ENCODE results near the gene HOXC4.

The HOXC4 gene

GRCh38 chr12:54053751-54054741 lies at the start of gene HOXC4:
HOXC4 (plus strand) TSS chr12:54053835; CDS start chr12:54053923, 88 bp downstream.
- no peak for DNase-seq (ENCODE audit: low spot score)

GRCh38 chr12:54004063-54004840 lies 49.4 kb upstream of the HOXC4 start:
- peak; percentile 42 for DNase-seq (ENCODE audit: low spot score)

GRCh38 chr12:54004841-54005530 lies 48.6 kb upstream of the HOXC4 start:
- DNase-seq (ENCODE audit: low spot score) = no peak

GRCh38 chr12:54005531-54005852 lies 48.1 kb upstream of the HOXC4 start:
- DNase-seq (ENCODE audit: low spot score) = no peak

GRCh38 chr12:54005853-54006558 lies 47.6 kb upstream of the HOXC4 start:
- peak; percentile 75 for DNase-seq (ENCODE audit: low spot score)

- DNase-seq (ENCODE audit: low spot score) = no peak
Measured at GRCh38 chr12:54006559-54007220, 46.9 kb upstream of the HOXC4 start.

- no peak for DNase-seq (ENCODE audit: low spot score)
Measured at GRCh38 chr12:54007538-54008259, 45.9 kb upstream of the HOXC4 start.

GRCh38 chr12:54008260-54008552 lies 45.4 kb upstream of the HOXC4 start:
- DNase-seq (ENCODE audit: low spot score) = no peak

GRCh38 chr12:54009171-54010052 lies 44.2 kb upstream of the HOXC4 start:
- DNase-seq (ENCODE audit: low spot score) = peak; percentile 45

- no peak for DNase-seq (ENCODE audit: low spot score)
Measured at GRCh38 chr12:54010053-54010971, 43.3 kb upstream of the HOXC4 start.

GRCh38 chr12:54010972-54011664 lies 42.5 kb upstream of the HOXC4 start:
- DNase-seq (ENCODE audit: low spot score) = no peak

- DNase-seq (ENCODE audit: low spot score) = no peak
Measured at GRCh38 chr12:54011665-54012532, 41.7 kb upstream of the HOXC4 start.

- no peak for DNase-seq (ENCODE audit: low spot score)
Measured at GRCh38 chr12:54012631-54013409, 40.8 kb upstream of the HOXC4 start.

- DNase-seq (ENCODE audit: low spot score) = no peak
Measured at GRCh38 chr12:54014377-54015017, 39.1 kb upstream of the HOXC4 start.

- DNase-seq (ENCODE audit: low spot score) = no peak
Measured at GRCh38 chr12:54015018-54015931, 38.4 kb upstream of the HOXC4 start.

All from RKO (cell line).